MM.1S (cell line): ENCODE results near the gene VTA1.

Source experiments
- DNase-seq: peaks from one replicate; pipeline ENCODE4 v3.0.0-alpha.2; 2015
- H2AFZ ChIP-seq: fragments of 300-600 bp; sonication (generic); 2 replicates; pipeline ENCODE4 v1.6.0; 2016; ENCODE audit warnings: antibody characterized with exemption, low read length
- H3F3A ChIP-seq: fragments of 300-600 bp; sonication (generic); 2 replicates; pipeline ENCODE4 v1.6.1; 2016; ENCODE audit warnings: mild to moderate bottlenecking, antibody characterized with exemption, low read length, moderate library complexity, mixed read lengths; ENCODE audit not compliant: insufficient read depth
- H3K27ac ChIP-seq: fragments of 300-600 bp; sonication (generic); 2 replicates; pipeline ENCODE4 v1.5.1; 2016; ENCODE audit warnings: mild to moderate bottlenecking, low read length
- H3K27me3 ChIP-seq: fragments of 300-600 bp; sonication (generic); replicated peaks from 2 replicates; pipeline ENCODE4 v1.6.0; 2016; ENCODE audit warnings: low read length; ENCODE audit not compliant: insufficient read depth
- H3K36me3 ChIP-seq: fragments of 300-600 bp; sonication (generic); replicated peaks from 2 replicates; pipeline ENCODE4 v1.6.1; 2016; ENCODE audit warnings: mild to moderate bottlenecking, low read length, mixed read lengths; ENCODE audit not compliant: insufficient read depth
- H3K4me1 ChIP-seq: fragments of 300-600 bp; sonication (generic); 2 replicates; pipeline ENCODE4 v1.6.1; 2016; ENCODE audit warnings: low read length, mixed read lengths
- H3K4me2 ChIP-seq: fragments of 300-600 bp; sonication (generic); 2 replicates; pipeline ENCODE4 v1.6.0; 2016; ENCODE audit warnings: low read depth, low read length
- H3K4me3 ChIP-seq: fragments of 300-600 bp; sonication (generic); 2 replicates; pipeline ENCODE4 v1.5.1; 2016; ENCODE audit warnings: low read length, mixed read lengths
- H3K79me2 ChIP-seq: fragments of 300-600 bp; sonication (generic); 2 replicates; pipeline ENCODE4 v1.6.1; 2016; ENCODE audit warnings: mixed run types, low read length, mixed read lengths
- H3K9ac ChIP-seq: fragments of 300-600 bp; sonication (generic); 2 replicates; pipeline ENCODE4 v1.6.1; 2016; ENCODE audit warnings: low read length, mixed read lengths
- H3K9me2 ChIP-seq: fragments of 300-600 bp; sonication (generic); replicated peaks from 2 replicates; pipeline ENCODE4 v1.6.1; 2016; ENCODE audit warnings: mild to moderate bottlenecking, low read length, mixed read lengths; ENCODE audit not compliant: insufficient read depth
- H3K9me3 ChIP-seq: fragments of 300-600 bp; sonication (generic); replicated peaks from 2 replicates; pipeline ENCODE4 v1.6.1; 2016; ENCODE audit warnings: mild to moderate bottlenecking, low read length, mixed read lengths; ENCODE audit not compliant: insufficient read depth
- H4K20me1 ChIP-seq: fragments of 300-600 bp; sonication (generic); 2 replicates; pipeline ENCODE4 v1.6.1; 2016; ENCODE audit warnings: mild to moderate bottlenecking, low read length, moderate library complexity, mixed read lengths; ENCODE audit not compliant: insufficient read depth
- EZH2 ChIP-seq: fragments of 300-600 bp; sonication (generic); optimal IDR thresholded peaks from 2 replicates; pipeline ENCODE3; 2017; ENCODE audit warnings: low read depth, mild to moderate bottlenecking, antibody characterized with exemption, low read length, mixed read lengths
- EZH2phosphoT487 ChIP-seq: fragments of 300-600 bp; sonication (generic); IDR thresholded peaks from 2 replicates; pipeline ENCODE4 v1.6.1; 2018; ENCODE audit warnings: antibody characterized with exemption, low read length
- TF ChIP-seq, protein P1 (sequence below): fragments of 300-600 bp; sonication (generic); IDR thresholded peaks from 2 replicates; pipeline ENCODE4 v1.5.1; 2016; ENCODE audit warnings: antibody characterized with exemption, low read length, mixed read lengths

VTA1 gene

GRCh38 chr6:142255785-142256184 lies 108.7 kb downstream of the VTA1 start:
- TF ChIP-seq EZH2phosphoT487, result no peak
- H3K9ac ChIP-seq, result no peak overlapping the region
- H3K27ac ChIP-seq, result no peak overlapping the region
- H3K4me1 ChIP-seq, result no peaks in the 10 kb centered on the region
- H3K36me3 ChIP-seq, result no peaks in the 10 kb centered on the region
- H3F3A ChIP-seq, result no peaks in the 10 kb centered on the region
- no peak for DNase-seq
- H2AFZ ChIP-seq, result no peak overlapping the region
- H3K79me2 ChIP-seq, result no peaks in the 10 kb centered on the region
- H3K4me2 ChIP-seq, result no peak overlapping the region
- no peaks in the 10 kb centered on the region for H3K9me2 ChIP-seq
- no peaks in the 10 kb centered on the region for H3K27me3 ChIP-seq
- H3K4me3 ChIP-seq, result no peak overlapping the region
- no peaks in the 10 kb centered on the region for H4K20me1 ChIP-seq
- no peaks in the 10 kb centered on the region for H3K9me3 ChIP-seq

DNA sequence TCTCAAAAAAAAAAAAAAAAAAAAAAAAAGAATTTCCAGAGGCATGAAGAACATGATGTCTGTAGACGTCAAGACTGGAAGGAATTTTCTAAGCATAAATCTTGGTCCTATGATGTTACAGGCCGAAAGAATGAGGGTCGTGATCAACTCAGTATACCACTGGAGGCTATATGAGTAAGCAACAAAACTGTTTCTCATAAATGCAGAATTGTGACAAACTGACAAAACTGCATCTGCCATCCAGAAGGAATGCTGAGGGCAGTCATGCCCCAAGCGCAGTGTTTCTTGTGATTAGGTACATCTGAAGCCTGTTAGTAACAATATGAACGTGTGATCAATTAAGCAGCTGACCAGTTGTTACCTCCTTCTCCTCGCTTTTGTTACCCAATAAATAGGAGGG lies 111.2 kb downstream of the VTA1 start:
- H3F3A ChIP-seq, result no peaks in the 10 kb centered on the region
- no peaks in the 10 kb centered on the region for H3K36me3 ChIP-seq
- no peaks in the 10 kb centered on the region for H3K27me3 ChIP-seq
- DNase-seq, result no peak
- H3K79me2 ChIP-seq, result no peaks in the 10 kb centered on the region
- H3K4me2 ChIP-seq, result no peak overlapping the region
- no peak overlapping the region for H3K27ac ChIP-seq
- no peaks in the 10 kb centered on the region for H3K4me1 ChIP-seq
- no peaks in the 10 kb centered on the region for H3K9me3 ChIP-seq
- H3K9ac ChIP-seq, result no peak overlapping the region
- no peaks in the 10 kb centered on the region for H4K20me1 ChIP-seq
- TF ChIP-seq EZH2phosphoT487 (no peak), EZH2 (no peak)
- TF ChIP-seq, protein P1, sequence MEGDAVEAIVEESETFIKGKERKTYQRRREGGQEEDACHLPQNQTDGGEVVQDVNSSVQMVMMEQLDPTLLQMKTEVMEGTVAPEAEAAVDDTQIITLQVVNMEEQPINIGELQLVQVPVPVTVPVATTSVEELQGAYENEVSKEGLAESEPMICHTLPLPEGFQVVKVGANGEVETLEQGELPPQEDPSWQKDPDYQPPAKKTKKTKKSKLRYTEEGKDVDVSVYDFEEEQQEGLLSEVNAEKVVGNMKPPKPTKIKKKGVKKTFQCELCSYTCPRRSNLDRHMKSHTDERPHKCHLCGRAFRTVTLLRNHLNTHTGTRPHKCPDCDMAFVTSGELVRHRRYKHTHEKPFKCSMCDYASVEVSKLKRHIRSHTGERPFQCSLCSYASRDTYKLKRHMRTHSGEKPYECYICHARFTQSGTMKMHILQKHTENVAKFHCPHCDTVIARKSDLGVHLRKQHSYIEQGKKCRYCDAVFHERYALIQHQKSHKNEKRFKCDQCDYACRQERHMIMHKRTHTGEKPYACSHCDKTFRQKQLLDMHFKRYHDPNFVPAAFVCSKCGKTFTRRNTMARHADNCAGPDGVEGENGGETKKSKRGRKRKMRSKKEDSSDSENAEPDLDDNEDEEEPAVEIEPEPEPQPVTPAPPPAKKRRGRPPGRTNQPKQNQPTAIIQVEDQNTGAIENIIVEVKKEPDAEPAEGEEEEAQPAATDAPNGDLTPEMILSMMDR, result no peak
- H2AFZ ChIP-seq, result no peak overlapping the region
- no peaks in the 10 kb centered on the region for H3K9me2 ChIP-seq
- no peak overlapping the region for H3K4me3 ChIP-seq

DNA sequence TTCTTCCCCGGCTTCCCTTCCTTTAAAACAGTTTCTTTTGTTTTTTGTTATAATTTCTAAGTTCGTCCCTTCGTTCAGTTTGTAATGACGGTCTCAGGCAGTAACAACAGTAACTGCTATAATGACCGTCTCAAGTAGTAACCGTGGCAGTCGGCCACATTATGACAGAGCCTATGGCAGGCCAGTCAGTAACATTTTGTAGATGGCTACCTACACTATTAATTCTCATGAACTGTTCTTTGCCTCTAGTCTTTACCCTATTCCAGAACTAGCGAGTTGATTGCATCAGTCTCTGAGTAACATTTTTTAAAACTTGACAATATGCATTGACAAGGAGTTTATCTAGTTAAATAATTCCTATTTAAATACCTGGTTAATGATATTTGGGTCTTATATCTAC lies 111.7 kb downstream of the VTA1 start:
- H3K9me3 ChIP-seq, result no peaks in the 10 kb centered on the region
- no peaks in the 10 kb centered on the region for H3K27me3 ChIP-seq
- no peaks in the 10 kb centered on the region for H3K9me2 ChIP-seq
- TF ChIP-seq, protein P1, result no peak
- TF ChIP-seq EZH2 (no peak), EZH2phosphoT487 (no peak)
- no peaks in the 10 kb centered on the region for H3K36me3 ChIP-seq
- no peak for DNase-seq
- no peak overlapping the region for H3K9ac ChIP-seq
- no peaks in the 10 kb centered on the region for H3F3A ChIP-seq
- H3K27ac ChIP-seq, result no peak overlapping the region
- no peak overlapping the region for H3K4me2 ChIP-seq
- no peaks in the 10 kb centered on the region for H3K79me2 ChIP-seq
- H2AFZ ChIP-seq, result no peak overlapping the region
- H4K20me1 ChIP-seq, result no peaks in the 10 kb centered on the region
- no peak overlapping the region for H3K4me3 ChIP-seq
- H3K4me1 ChIP-seq, result no peaks in the 10 kb centered on the region

GRCh38 chr6:142260748-142261147 lies 113.7 kb downstream of the VTA1 start:
- Histone ChIP-seq H3K9me2 (no peaks in the 10 kb centered on the region), H3K9me3 (no peaks in the 10 kb centered on the region), H3K4me1 (no peaks in the 10 kb centered on the region), H3F3A (no peaks in the 10 kb centered on the region), H3K9ac (no peak overlapping the region), H3K27me3 (no peaks in the 10 kb centered on the region), H3K4me3 (no peak overlapping the region), H3K36me3 (no peaks in the 10 kb centered on the region), H3K79me2 (no peaks in the 10 kb centered on the region), H3K27ac (no peak overlapping the region), H2AFZ (no peak overlapping the region), H4K20me1 (no peaks in the 10 kb centered on the region), H3K4me2 (no peak overlapping the region)
- DNase-seq, result no peak
- no peak for TF ChIP-seq EZH2phosphoT487
- no peak for TF ChIP-seq EZH2
- TF ChIP-seq, protein P1, result no peak
